ENCODE data around the gene LTA4H. TPM values are rescaled to one million over a fixed set of nuclear protein-coding genes. Genes with fewer than 3 reads are reported as not detected.

Gene LTA4H
- total and polyA plus RNA-seq, 2 of the 4 experiments (the other 2 are of a cell fraction), result 41.0 to 43.3 TPM

DNA sequence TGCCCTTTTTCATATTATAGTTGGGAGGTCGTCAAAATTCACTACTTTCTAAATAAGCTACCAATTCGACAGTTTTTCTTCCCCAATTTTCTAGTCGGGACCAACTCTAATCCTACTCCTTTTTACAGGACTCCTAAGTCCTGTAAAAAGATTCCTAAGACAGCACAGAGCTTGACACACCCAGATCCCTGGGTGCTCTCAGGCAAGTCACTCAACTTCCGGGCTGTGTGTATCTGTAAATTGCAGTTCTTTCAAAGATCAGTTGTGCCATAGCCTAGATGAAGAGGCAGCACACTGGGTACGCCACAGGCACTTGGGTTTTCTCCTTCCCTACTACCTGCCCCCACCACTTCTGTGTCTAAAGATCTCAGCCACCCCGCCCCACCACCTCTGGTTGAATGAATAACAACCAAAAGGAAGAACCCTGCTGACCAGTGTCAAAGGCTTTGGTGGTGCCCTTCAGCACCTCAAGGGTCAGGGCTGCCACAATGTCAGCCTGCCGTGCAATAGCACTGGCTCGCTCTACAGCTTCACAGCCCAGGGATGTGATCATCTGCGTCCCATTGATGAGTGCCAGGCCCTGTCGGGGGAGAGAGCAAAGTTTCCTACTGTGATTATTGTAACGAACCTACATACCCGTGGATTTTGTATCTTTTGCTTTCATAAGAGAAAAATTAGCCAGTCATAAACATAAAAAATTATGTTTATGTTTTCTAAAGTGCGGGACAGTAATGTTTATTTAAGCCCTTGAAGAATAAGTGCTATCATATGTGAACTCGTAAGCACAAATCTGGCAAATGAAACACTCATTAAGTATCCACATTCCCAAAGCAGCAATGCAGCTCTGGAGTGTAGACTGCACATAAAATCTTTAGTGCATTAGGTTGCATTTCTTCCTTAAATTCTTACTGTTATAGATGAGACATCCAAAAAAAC is 48.5 kb downstream of the LTA4H start (continued):
- TF ChIP-seq, protein P1, sequence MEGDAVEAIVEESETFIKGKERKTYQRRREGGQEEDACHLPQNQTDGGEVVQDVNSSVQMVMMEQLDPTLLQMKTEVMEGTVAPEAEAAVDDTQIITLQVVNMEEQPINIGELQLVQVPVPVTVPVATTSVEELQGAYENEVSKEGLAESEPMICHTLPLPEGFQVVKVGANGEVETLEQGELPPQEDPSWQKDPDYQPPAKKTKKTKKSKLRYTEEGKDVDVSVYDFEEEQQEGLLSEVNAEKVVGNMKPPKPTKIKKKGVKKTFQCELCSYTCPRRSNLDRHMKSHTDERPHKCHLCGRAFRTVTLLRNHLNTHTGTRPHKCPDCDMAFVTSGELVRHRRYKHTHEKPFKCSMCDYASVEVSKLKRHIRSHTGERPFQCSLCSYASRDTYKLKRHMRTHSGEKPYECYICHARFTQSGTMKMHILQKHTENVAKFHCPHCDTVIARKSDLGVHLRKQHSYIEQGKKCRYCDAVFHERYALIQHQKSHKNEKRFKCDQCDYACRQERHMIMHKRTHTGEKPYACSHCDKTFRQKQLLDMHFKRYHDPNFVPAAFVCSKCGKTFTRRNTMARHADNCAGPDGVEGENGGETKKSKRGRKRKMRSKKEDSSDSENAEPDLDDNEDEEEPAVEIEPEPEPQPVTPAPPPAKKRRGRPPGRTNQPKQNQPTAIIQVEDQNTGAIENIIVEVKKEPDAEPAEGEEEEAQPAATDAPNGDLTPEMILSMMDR (conservative IDR thresholded peaks at IDR 0.05; ENCODE audit: low read depth, low read length), result no peak

DNA sequence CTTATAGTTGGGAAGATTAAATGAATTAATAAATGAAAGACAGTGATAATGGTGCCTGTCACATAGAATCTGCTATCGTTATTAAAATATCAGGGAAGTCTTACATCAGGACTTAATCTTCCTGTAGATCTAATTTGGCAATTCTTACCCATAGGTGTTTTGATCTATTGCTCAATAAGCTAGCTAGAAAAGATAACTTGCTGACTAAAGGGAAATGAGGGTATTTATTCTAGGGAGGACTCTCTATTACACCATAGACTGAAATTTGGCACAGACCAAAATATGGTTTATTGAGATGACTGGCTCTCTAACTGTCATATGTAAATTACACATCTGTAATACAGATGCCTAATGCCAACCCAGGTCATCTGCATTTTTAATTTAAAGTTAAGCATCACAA is 50.7 kb downstream of the LTA4H start:
- CTCF ChIA-PET, result no interaction called here

More for the DNA sequence above, 50.7 kb downstream of the LTA4H start:
- Histone ChIP-seq H3K27me3 (ENCODE audit: control insufficient read depth, insufficient read depth, low read length) (peaks cover 9% of the 10 kb centered on the region), H3K4me3 (ENCODE audit: insufficient read depth, low read depth, low read length) (no peak overlapping the region), H2AFZ (replicated peaks; ENCODE audit: low read length, poor library complexity) (no peak overlapping the region), H3K4ac (ENCODE audit: low read depth, low read length) (no peak overlapping the region), H3K9me3 (ENCODE audit: control insufficient read depth, insufficient read depth, low read length) (no peaks in the 10 kb centered on the region), H3K9ac (ENCODE audit: low read depth, low read length) (no peak overlapping the region), H2BK15ac (ENCODE audit: low read depth, low read length) (no peak overlapping the region), H3K27ac (ENCODE audit: insufficient read depth, low read length) (no peak overlapping the region), H4K5ac (ENCODE audit: low read depth, low read length) (no peak overlapping the region), H2AK9ac (replicated peaks; ENCODE audit: low read depth, low read length, poor library complexity) (no peak overlapping the region), H3K9me1 (ENCODE audit: insufficient read depth, low read length) (no peaks in the 10 kb centered on the region), H3K4me2 (ENCODE audit: low read depth, low read length) (no peak overlapping the region), H3K56ac (ENCODE audit: extremely low read depth, insufficient read depth, low read length) (no peak overlapping the region), H3K23ac (ENCODE audit: low read depth, low read length) (no peak overlapping the region), H3K36me3 (ENCODE audit: control insufficient read depth, insufficient read depth, low read length) (no peaks in the 10 kb centered on the region), H2AK5ac (ENCODE audit: low read depth, low read length) (no peak overlapping the region), H4K8ac (ENCODE audit: low read depth in 2 of 2, low read length in 2 of 2) (no peak overlapping the region), H4K91ac (ENCODE audit: insufficient read depth, low read depth, low read length) (no peak overlapping the region), H2BK20ac (ENCODE audit: low read depth, low read length) (no peak overlapping the region), H3K4me1 (ENCODE audit: control insufficient read depth, insufficient read depth, low read length) (peaks cover 2% of the 10 kb centered on the region; the same call in 1 of the 2 replicates), H2BK120ac (ENCODE audit: low read depth, low read length) (no peak overlapping the region), H4K20me1 (ENCODE audit: insufficient read depth, low read length) (no peaks in the 10 kb centered on the region), H2BK5ac (ENCODE audit: low read depth, low read length, poor library complexity, severe bottlenecking) (no peak overlapping the region), H3K14ac (replicated peaks; ENCODE audit: low read depth, low read length) (no peak overlapping the region), H3K79me1 (ENCODE audit: low read depth in 1 of 2, low read length in 2 of 2) (no peaks in the 10 kb centered on the region), H3K18ac (ENCODE audit: low read depth, low read length) (no peak overlapping the region)
- POLR2A ChIA-PET (ENCODE audit: unreplicated experiment), result no interaction called here
- DNase-seq, result no peak
- in situ Hi-C loops (cut with MboI; ENCODE audit: low sequenced_read_pairs), result no loop called here
- TF ChIP-seq MAFK (IDR thresholded peaks at IDR 0.05; ENCODE audit: low read depth, low read length), result peak; percentile 48
- TF ChIP-seq CEBPB (IDR thresholded peaks at IDR 0.05; ENCODE audit: low read depth, low read length), result 0 out of 2 replicates have a peak, but pooled peaks have one; percentile 12
- no peak for TF ChIP-seq MAZ (IDR thresholded peaks at IDR 0.05; ENCODE audit: borderline replicate concordance, low read depth, low read length)
- no CpG with 5 or more reads among the region's 1 CpG for WGBS, 2 experiments (ENCODE audit: extremely low coverage in 2 of 2, insufficient read length in 1 of 2)
- no peak for ATAC-seq (ENCODE audit: low read depth)
- BruUV-seq (replicated peaks), result no TSS peak
- dilution Hi-C loops (cut with HindIII; ENCODE audit: low sequenced_read_pairs, unreplicated experiment), result no loop called here
- intact Hi-C loops (cut with micrococcal nuclease), result no loop called here

Measured in IMR-90 (cell line).